ENCODE data around the gene TTC21A. TPM values are rescaled to one million over a fixed set of nuclear protein-coding genes. Genes with fewer than 3 reads are reported as not detected.

TTC21A gene
- total RNA-seq, 1 experiment from 2014 or later = 5.6 TPM

- TF ChIP-seq REST (IDR thresholded peaks at IDR 0.05; ENCODE audit: low read depth) = no peak
Observed at GRCh38 chr3:39130693-39131265, 23.3 kb downstream of the TTC21A start (continued).

GRCh38 chr3:39132096-39133092, 24.9 kb downstream of the TTC21A start:
- intact Hi-C loops (cut with micrococcal nuclease) = no loop called here
- Histone ChIP-seq H3K9ac (ENCODE audit: low read length) (no peak overlapping the region), H4K20me1 (ENCODE audit: insufficient read depth) (no peaks in the 10 kb centered on the region), H3K79me2 (ENCODE audit: insufficient read depth, low read length) (no peaks in the 10 kb centered on the region), H3K4me2 (ENCODE audit: low read length) (no peak overlapping the region), H3K27ac (ENCODE audit: low read depth, low read length) (no peak overlapping the region), H3K27me3 (ENCODE audit: insufficient read depth, low read length) (no peaks in the 10 kb centered on the region), H3K4me1 (ENCODE audit: control insufficient read depth in 1 of 2, insufficient read depth in 2 of 2, low read length in 2 of 2) (peaks cover 0 to 10% of the 10 kb centered on the region in 2 experiments; a peak in 1 of 4 replicates), H3K9me3 (ENCODE audit: control insufficient read depth in 1 of 2, insufficient read depth in 1 of 2, low read depth in 1 of 2, low read length in 2 of 2) (no peaks in the 10 kb centered on the region), H3K9me2 (ENCODE audit: insufficient read depth) (no peaks in the 10 kb centered on the region), H3K4me3 (replicated peaks in 1 of 2; ENCODE audit: low read depth in 1 of 2, low read length in 2 of 2) (no peak overlapping the region), H2AFZ (ENCODE audit: low read depth, low read length, poor library complexity, severe bottlenecking) (no peak overlapping the region), H3K36me3 (ENCODE audit: control insufficient read depth in 1 of 2, insufficient read depth in 2 of 2, low read length in 2 of 2) (no peaks in the 10 kb centered on the region)
- ChIA-PET RAD21 (ENCODE audit: low non-redundant PET in 1 of 2, low total read pairs in 2 of 2, uncharacterized antibody in 2 of 2, unreplicated experiment in 2 of 2) (no interaction called here), POLR2A (no interaction called here), CTCF (no interaction called here)
- DNase-seq (ENCODE audit: low read depth, low spot score) (no peak), ATAC-seq (no peak)
- BruUV-seq (replicated peaks) = no TSS peak
- no peak for TF ChIP-seq TCF7L2 (IDR thresholded peaks at IDR 0.05; ENCODE audit: borderline replicate concordance, extremely low read depth, insufficient read depth, insufficient read length)
- no peak for TF ChIP-seq ATF3 (IDR thresholded peaks at IDR 0.05)
- no peak for TF ChIP-seq CBX3 (IDR thresholded peaks at IDR 0.05; ENCODE audit: low read depth)
- TF ChIP-seq SIN3A (IDR thresholded peaks at IDR 0.05; ENCODE audit: low read depth) = no peak
- no peak for TF ChIP-seq CEBPB (IDR thresholded peaks at IDR 0.05; ENCODE audit: low read depth)
- no peak for TF ChIP-seq YY1 (IDR thresholded peaks at IDR 0.05; ENCODE audit: extremely low read depth, insufficient replicate concordance, low read depth, low read length)
- no peak for TF ChIP-seq POLR2AphosphoS5 (IDR thresholded peaks at IDR 0.05; ENCODE audit: low read depth, low read length)
- no peak for TF ChIP-seq POLR2A (IDR thresholded peaks at IDR 0.05; ENCODE audit: borderline replicate concordance, extremely low read depth, insufficient read depth, insufficient read length)
- no peak for TF ChIP-seq JUND (IDR thresholded peaks at IDR 0.05)
- no peak for TF ChIP-seq EZH2phosphoT487 (IDR thresholded peaks at IDR 0.05; ENCODE audit: borderline replicate concordance)
- no peak for TF ChIP-seq ZFX (IDR thresholded peaks at IDR 0.05)
- TF ChIP-seq ZNF274 (IDR thresholded peaks at IDR 0.05; ENCODE audit: low read depth, low read length) = no peak
- no peak for TF ChIP-seq ZBTB33 (IDR thresholded peaks at IDR 0.05; ENCODE audit: extremely low read depth, insufficient replicate concordance, low read length)

Data from HCT116 (cell line).